Erythroblast (primary cell): Measurements from ENCODE around the gene NGFR.

Experiments
- GATA1 ChIP-seq: IDR thresholded peaks from 2 replicates; pipeline ENCODE4 v1.6.1; 2011; ENCODE audit warnings: low read depth, mild to moderate bottlenecking, control low read depth, low read length, moderate library complexity
- POLR2A ChIP-seq: IDR thresholded peaks from 2 replicates; pipeline ENCODE4 v1.6.1; 2011; ENCODE audit warnings: mild to moderate bottlenecking, low read length

- TF ChIP-seq POLR2A: no peak
- no peak for TF ChIP-seq GATA1
These were observed 10.8 kb downstream of the NGFR start for GRCh38 chr17:49505854-49506253.
